Measurements from ENCODE around the gene PTPN14.
"Not testable (repeated sequence)": the region's sequence is repeated elsewhere in the genome, so short reads cannot be mapped to it uniquely, and the experiment has no call there.

Gene PTPN14

GRCh38 chr1:214551436-214552173, at the start of gene PTPN14:
PTPN14 (minus strand) TSS chr1:214551602; CDS start chr1:214464803, 86,799 bp downstream.
- no peak for DNase-seq

- DNase-seq: no peak
Observed at GRCh38 chr1:214593158-214593557, 41.8 kb upstream of the PTPN14 start.

- DNase-seq: not testable (repeated sequence)
Observed at GRCh38 chr1:214591918-214592317, 40.5 kb upstream of the PTPN14 start.

- DNase-seq: no peak
Observed at GRCh38 chr1:214590696-214591095, 39.3 kb upstream of the PTPN14 start.

GRCh38 chr1:214588963-214589597, 37.7 kb upstream of the PTPN14 start:
- no peak for DNase-seq

GRCh38 chr1:214587165-214587564, 35.8 kb upstream of the PTPN14 start:
- no peak for DNase-seq

- no peak for DNase-seq
Observed at GRCh38 chr1:214586621-214587020, 35.2 kb upstream of the PTPN14 start.

- DNase-seq: no peak
Observed at GRCh38 chr1:214584805-214585766, 33.7 kb upstream of the PTPN14 start.

GRCh38 chr1:214583824-214584554, 32.6 kb upstream of the PTPN14 start:
- no peak for DNase-seq

GRCh38 chr1:214583113-214583512, 31.7 kb upstream of the PTPN14 start:
- no peak for DNase-seq

- DNase-seq: no peak
Observed at GRCh38 chr1:214582289-214582891, 31.0 kb upstream of the PTPN14 start.

GRCh38 chr1:214581785-214582184, 30.4 kb upstream of the PTPN14 start:
- no peak for DNase-seq

GRCh38 chr1:214579183-214579582, 27.8 kb upstream of the PTPN14 start:
- DNase-seq: no peak

- not testable (repeated sequence) for DNase-seq
Observed at GRCh38 chr1:214576120-214576519, 24.7 kb upstream of the PTPN14 start.

- no peak for DNase-seq
Observed at GRCh38 chr1:214574598-214575411, 23.4 kb upstream of the PTPN14 start.

GRCh38 chr1:214573386-214574318, 22.2 kb upstream of the PTPN14 start:
- no peak for DNase-seq

GRCh38 chr1:214571281-214571680, 19.9 kb upstream of the PTPN14 start:
- no peak for DNase-seq

GRCh38 chr1:214570442-214570841, 19.0 kb upstream of the PTPN14 start:
- no peak for DNase-seq

GRCh38 chr1:214569357-214570004, 18.1 kb upstream of the PTPN14 start:
- no peak for DNase-seq

- no peak for DNase-seq
Observed at GRCh38 chr1:214568328-214568727, 16.9 kb upstream of the PTPN14 start.
